Occipital lobe (tissue), 2 donors: Measurements from ENCODE around the gene MICAL2. TPM values are rescaled to one million over a fixed set of nuclear protein-coding genes. Genes with fewer than 3 reads are reported as not detected.
A peak's percentile ranks its signal among the peaks of the same experiment; 100 is the strongest.

Source experiments
- DNase-seq: peaks from one replicate; lab custom pipeline; 2025; lab: John Stamatoyannopoulos, UW
- total RNA-seq: library from RNA; depleted of rRNA; stranded (reverse); fragments of >200 nt; gene quantifications from one replicate; pipeline ENCODE4 v1.2.3, GENCODE V29; 2014

Gene MICAL2
- total RNA-seq, 1 donor from 2014 or later = 28.2 TPM

DNA sequence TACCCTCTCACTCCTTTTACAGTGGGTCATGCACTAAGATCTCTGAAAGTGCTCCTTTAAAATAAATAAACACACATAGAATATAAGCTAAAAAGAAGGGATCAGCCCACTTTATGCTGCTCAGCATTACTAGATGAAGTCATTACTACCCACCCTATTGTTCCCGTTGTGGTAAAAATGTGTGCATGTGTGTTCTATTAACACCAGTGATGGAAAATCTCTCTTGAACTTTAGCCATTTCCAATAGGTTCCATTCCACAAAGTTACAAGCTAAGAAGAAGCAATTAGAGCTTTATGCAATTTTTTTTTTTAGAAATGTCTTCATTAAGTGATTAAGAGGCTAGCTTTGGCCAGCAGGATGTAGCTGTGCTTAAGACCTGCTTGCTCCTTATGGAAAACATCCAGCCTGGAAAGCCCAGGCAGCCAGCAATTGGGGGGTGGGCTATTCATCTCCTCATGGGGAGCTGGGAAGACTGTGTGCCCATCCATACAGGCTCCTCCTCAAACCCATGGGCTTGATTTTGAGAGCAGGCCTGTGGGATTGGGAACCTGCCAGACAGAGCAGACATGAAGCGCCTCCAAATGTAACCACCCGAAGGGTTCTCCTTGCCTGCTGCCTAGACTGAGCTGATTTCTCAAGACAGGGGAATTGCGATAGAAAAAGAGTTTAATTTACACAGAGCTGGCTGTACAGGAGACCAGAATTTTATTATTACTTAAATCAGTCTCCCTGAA, 174.1 kb downstream of the MICAL2 start:
- DNase-seq = no peak

DNA sequence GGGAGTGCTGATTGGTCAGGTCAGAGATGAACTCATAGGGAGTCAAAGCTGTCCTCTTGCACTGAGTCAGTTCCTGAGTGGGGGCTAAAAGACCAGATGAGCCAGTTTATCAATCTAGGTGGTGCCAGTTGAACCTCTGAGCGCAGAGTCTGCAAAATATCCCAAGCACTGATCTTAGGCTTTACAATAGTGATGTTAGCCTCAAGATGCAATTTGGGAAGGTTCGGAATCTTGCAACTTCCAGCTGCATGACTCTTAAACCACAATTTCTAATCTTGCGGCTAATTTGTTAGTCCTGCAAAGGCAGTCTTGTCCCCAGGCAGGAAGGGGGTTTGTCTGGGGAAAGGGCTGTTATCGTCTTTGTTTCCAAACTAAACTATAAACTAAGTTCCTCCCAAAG, 174.7 kb downstream of the MICAL2 start:
- DNase-seq = no peak

DNA sequence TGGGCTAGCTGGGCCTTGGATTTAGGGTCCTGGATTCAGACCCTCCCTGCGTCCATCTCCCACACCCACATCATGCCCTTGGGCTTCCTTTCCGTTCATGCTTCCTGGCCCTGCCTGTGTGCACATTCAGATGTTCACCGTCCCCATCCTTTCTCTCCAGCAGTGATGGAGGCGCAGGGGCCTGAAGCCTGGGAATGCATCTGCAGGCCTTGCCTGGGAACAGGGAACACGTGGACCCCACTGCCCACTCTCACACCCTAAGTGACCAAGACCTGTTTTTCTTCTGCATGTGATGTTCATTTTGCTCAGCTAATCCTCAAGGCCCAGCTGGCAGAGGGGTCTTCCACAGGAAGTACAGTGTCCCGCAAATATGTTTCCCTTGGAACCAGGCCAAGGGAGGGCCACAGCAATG, 175.4 kb downstream of the MICAL2 start:
- DNase-seq = no peak

DNA sequence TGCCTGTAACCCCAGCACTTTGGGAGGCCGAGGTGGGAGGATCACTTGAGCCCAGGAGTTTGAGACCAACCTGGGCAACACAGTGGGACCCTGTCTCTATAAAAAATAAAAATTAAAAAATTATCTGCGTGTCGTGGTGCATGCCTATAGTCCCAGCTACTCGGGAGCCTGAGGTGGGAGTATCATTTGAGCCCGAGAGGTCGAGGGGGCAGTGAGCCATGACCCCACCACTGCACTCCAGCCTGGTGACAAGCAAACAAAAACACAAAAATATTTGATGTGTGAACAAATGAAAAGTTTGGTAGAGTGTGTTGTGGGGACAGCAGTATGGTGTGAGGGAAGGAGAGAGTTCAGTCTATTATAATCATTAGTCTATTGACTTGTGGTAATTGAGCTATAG, 176.2 kb downstream of the MICAL2 start:
- no peak for DNase-seq

DNA sequence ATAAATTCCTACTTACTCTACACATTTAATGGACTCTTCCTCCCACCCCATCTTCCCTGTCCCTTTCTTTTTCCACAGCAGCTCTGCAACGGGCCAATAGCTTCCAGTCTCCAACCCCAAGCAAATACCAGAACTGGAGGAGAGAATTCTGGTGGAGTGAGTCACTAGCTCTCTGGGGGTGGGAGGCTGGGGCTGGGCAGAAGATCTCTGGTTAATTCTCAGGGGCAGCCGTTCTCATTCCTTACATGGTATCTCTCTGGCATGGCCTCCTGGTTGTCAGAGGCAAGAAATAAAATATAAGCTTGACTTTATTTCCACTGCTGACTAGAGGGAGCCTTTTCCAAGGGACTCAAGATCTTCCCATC, 176.6 kb downstream of the MICAL2 start:
- DNase-seq = no peak

DNA sequence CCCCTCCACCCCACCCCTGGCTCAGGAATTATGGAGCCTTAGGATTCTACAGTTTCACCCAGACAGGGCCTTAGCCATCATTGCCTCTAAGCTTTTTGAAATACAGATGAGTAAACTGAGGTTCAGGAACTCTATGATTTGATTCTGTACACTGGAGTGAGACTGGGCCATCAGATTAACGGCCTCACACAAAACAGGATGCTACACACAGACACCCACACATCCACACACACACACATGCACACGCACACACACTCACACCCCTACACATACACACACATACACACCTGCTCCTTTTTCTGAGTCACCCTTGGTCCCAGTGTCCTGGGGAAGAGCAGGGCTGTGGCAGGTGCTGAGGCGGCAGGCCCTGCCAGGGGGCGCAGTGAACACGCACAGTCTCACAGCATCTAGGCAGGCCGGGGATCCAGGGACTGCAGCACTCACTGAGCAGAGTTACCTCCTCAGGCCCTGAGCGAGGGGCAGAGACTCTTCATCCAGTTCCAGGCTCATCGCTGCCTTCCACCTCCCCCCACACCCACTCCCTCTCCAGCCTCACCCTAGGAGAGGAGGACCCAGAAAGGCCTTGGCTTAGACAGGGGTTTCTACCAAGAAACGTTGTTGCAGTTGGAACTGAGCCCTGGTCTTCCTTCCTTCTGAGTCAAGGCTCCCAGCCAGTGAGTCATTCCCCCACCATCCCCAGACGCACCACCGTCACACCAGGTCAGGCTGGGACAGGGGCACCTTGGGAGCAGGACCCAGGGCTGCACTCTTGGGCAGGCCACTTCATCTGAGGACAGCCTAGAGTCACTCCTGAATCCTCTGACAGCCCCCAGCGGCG, 177.2 kb downstream of the MICAL2 start:
- no peak for DNase-seq

DNA sequence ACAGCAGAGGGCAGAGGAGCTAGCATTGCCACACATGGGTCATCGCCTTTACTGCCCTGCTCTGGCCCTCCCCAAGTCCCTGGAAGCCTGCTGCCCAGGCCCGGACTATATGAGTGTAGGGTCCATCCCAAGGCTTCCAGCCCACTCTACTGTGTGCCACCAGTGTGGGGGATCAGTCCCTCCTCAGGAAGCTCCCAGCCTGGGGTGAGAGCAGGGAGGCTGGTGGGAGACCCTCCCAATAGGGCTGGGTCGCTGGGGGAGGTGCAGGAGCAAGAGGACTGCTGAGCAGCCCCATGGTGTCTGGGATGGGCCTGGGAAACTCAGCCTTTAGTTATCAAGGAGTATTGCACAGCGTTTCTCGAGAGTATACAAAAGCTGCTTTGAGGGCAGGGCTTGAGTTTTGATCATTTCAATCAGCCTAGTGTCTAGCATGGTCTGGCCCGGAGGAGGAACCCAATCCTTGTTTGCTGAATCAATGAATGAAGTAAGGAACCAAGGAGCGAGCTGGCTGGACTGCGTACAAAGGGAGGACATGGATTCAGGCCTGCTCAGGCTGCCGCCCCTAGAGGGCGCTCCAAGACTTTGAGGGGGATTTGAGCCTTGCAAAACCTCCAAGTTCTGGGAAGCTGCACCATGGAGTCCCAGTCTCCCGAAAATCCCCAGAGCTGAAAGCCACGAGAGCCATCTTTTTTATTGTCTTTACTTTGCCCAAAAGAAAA, 178.0 kb downstream of the MICAL2 start:
- DNase-seq = peak; percentile 65

DNA sequence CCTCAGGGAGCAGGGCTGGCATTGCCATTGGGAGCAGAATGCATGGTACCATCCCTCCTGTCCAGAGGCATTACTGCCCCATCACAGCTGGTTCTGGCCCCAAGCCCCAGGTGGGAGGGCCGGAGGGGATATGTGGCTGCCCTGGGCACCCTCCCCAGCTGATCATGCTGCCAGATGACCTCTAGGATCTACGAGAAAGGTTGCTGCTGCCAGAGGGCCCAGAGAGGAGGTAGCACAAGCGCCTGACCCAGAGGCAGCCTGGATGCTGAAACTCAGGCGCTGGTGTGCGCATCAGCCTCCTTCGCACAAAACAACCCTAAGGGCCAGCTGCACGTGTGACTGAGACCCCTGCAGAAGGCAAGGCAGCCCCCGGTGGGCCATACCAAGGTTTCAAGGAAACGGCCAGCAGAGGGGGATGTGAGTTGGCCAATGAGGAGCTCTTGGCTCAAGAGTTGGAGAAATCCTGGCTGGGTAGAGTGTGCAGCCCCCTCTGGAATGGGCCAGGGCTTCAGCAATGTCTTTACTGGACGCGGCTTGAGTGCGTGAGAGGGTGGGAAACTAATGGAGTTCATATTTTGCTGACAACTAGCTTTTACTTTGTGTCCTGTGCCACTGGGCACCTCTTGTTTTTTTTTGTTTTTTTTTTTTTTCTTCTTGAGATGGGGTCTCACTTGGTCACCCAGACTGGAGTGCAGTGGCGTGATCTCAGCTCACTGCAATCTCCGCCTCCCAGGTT, 178.7 kb downstream of the MICAL2 start:
- DNase-seq = no peak

DNA sequence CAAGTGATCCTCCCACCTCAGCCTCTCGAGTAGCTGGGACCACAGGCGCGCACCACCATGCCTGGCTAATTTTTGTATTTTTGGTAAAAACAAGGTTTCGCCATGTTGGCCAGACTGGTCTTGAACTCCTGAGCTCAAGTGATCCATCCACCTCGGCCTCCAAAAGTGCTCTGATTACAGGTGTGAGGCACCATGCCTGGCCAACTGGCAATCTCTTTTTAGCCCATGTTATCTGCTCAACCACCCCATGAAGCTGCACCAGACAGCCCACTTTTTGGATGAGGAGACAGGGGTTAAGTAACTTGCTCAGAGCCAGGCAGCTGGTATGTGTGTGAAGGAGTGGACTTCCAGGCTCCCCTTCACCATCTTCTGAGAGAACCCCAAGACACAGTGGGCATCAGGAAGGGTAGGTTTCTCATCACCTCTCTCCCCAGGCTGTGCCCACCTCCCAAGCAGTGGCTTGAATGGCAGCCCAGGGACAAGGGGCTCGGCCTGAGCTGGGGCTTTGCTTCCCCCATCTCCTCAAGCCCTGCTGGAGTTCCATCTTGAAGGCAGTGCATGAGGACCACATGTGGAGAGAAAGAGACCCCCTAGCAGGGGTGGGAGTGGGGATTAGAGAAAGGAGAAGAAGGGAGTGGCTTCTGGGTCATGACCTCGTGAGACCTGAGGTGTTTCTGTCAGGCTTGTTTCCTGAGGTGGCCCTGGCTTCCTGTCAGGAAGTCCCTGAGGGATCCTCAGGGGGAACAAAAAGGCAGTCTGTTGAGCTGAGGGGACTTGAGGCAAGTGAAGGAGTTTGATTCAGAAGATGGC, 179.5 kb downstream of the MICAL2 start:
- DNase-seq = no peak

DNA sequence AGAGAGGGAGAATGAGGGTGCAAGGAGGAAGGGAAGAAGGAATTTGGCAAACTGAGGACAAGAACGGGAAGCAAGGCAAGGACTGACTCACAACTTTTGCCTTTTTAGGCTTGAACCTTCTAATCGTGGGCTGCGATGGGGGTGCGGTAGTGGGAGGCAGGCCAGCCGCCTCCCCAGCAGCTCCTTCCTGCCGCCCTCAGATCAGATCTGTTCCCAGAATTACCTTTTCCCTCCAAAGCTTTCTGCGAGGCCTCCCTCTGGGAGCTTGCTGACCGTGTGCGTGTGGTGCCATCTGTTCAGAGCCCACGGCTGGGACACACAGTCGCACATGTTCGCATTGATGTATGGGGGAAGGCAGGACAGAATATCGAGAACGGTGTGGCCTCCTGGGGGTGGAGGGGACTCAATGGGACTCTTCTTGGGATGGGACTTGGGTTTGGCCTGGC, 180.1 kb downstream of the MICAL2 start:
- peak; percentile 41 for DNase-seq

DNA sequence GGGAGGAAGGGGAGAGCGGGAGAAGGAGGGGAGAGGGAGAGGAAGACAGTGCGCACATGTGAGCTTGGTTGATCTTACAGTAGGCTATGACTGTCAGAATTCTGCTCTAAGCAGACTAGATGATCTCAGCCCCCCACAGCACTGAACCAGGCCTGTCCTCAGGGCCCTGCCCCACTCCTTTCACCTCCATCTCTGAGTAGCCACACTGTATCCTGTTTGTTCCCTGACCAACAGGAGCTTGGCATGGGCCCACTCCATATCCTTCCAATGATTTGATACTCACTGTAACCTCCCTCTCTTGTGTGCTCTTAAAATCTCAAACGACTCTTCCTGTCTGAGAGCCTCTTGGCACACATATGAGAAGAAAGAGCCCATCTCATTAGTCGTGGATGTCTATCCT, 180.9 kb downstream of the MICAL2 start:
- no peak for DNase-seq

DNA sequence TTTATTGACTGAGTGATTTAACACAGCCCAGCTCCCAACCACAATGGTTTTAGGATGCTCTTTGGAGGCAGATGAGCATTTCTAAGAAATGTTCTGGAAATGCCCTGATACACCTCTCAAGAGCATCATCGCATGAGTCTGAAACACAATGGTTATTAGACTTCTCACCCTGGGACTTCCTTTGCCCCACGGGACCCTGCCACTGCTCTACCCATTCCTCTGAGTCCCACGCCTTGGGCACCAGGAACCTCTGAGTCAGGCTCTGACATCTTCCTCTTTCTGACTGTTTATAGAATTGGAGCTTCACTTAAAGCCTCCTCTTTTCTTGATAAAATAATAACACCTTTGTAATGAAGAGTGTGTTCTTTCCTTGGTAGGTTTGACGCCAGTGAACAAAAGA, 181.4 kb downstream of the MICAL2 start:
- DNase-seq = no peak

DNA sequence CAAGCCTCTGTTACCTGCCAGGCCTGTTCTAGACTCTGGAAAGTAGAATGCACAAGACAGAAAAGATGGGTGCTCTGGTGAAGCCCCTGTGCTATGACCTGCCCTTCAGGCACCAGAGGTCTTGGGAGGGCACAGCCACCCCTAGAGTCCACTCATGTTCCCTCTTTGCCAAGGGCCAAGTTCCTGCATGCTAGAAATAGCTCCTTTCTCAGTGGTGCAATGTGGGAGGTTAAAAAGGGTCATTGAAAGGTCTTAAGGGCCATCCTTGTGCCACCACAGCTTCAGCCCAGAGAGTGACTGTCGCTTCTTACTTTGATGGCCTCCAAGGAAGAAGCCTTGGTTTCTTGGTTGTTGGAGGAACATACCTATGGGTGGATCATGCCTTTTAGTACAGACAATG, 182.4 kb downstream of the MICAL2 start:
- no peak for DNase-seq

DNA sequence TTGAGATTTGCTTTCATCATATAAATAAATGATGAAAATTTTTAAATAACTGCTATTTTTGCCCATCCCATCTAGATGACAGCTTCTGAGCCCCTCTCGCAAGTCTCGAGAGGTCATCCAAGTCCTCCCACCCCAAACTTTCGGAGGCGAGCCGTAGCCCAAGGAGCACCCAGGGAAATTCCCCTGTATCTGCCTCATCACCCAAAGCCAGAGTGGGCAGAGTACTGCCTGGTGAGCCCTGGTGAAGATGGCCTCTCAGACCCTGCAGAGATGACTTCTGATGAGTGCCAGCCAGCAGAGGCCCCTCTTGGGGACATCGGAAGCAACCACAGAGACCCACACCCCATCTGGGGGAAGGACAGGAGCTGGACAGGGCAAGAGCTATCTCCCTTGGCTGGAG, 183.1 kb downstream of the MICAL2 start:
- no peak for DNase-seq

DNA sequence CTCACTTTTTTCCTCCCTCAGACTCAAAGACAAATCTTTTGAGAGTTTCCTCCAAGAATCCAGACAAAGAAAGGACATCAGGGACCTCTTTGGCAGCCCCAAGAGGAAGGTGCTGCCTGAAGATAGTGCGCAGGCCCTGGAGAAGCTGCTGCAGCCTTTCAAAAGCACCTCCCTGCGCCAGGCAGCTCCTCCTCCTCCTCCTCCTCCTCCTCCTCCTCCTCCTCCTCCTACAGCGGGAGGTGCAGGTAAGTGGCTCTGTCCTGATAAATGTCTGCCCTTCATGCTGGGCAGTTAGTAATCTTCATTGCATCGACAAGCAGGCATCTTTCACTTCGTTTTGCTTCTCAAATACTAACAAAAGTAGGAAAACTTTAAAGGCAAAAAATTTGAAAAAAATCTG, 184.2 kb downstream of the MICAL2 start:
- no peak for DNase-seq

DNA sequence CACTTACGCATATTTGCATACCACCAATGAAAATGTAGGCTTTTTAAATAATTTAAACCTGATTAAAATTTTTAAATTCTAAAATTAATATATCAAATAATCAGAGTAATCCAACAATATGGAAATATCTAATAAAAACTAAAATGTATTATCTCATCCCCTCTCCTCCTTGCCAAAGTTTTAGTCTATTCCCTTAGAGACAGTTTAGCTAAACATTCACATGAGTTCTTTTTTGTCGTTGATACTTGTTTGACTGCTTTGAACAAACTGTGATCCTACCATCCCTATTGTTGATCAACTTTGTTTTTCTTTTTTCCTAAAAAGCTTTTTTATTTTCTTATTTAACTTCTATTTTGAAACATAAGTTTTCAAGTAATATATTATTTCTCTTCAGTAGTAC, 185.6 kb downstream of the MICAL2 start:
- no peak for DNase-seq

DNA sequence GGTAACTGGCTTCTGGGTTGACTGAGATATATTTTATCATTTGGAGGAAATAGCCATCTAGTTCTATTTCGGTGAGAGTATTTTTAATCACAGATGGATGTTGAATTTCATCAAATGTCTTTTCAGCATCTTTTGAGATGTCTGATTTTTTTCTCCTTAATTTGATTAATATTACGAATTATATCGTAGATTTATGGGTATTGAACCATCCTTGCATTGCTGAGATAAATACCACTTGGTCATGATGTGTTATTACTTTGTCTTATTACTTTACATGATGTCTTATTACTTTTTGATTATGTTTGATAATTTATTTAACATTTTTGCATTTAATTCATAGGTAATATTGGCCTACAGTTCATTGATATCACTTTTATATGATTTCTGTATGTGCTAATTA, 188.2 kb downstream of the MICAL2 start:
- no peak for DNase-seq

DNA sequence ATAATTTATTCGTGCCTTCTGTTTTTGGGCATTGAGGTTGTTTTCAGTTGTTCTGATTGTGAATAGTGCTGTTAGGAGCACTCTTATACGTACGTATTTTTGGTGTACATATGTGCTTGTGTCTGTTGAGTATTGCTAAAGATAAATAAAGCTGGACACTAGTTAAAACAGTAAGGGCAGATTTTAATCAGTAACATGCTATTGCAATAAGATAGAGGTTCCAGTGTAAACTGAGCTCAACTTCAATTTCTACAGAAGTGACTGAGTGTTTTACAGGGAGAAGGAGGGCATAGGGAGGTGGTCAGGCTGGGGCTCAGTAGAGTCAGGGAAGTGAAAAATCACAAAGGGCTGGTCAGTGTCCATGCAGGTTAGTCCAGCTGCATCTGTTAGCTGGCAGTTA, 191.0 kb downstream of the MICAL2 start:
- DNase-seq = no peak

DNA sequence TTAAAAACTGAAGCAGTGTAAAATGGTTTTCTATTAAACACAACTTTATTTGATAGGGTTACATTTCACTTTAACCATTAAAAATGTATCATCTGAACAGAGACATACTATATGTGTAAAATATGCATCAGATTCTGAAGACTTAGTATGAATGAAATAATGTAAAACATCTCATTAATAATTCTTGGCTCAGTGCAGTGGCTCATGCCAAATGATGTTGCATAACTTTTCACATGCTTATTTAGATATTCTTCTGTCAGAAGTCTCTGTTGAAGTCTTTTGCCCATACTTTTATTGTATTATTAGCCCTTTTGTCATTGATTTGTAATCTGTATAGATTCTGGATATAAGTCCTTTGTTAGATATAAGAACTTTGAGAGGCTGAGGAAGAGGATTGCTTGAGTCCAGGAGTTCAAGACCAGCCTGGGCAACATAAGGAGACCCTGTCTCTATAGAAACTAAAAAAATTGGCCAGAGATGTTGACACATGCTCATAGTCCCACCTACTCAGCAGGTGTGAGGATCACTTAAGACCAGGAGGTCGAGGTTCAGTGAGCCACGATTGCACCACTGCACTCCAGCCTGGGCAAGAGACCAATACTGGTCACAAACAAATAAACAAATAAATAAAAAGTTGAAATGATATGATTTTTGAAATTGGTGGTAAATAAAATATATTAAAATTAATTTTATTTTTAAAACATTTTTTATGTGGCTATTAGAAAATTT, 193.2 kb downstream of the MICAL2 start:
- no peak for DNase-seq

DNA sequence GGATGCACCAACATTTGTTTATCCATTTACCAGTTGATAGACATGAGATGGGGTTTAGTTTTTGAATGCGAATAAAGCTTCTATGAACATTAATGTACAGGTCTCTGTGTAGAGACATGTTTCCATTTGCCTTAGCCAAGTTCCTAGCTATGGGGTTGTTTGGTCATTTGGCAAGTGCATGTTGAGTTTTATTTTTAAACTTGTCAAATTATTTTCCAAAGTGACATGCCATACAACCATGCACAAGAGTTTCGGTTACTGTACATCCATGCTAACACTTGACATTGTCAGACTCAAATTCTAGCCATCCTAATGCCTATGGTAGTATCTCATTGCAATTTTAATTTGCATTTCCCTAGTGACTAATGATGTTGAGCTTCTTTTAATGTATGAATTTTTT, 196.4 kb downstream of the MICAL2 start:
- DNase-seq = no peak
